ENCODE measurements around the gene TMEM185B. TPM values are rescaled to one million over a fixed set of nuclear protein-coding genes. Genes with fewer than 3 reads are reported as not detected.

Gene TMEM185B
- total RNA-seq, 2 experiments from 2014 or later: 17.7 to 19.0 TPM

DNA sequence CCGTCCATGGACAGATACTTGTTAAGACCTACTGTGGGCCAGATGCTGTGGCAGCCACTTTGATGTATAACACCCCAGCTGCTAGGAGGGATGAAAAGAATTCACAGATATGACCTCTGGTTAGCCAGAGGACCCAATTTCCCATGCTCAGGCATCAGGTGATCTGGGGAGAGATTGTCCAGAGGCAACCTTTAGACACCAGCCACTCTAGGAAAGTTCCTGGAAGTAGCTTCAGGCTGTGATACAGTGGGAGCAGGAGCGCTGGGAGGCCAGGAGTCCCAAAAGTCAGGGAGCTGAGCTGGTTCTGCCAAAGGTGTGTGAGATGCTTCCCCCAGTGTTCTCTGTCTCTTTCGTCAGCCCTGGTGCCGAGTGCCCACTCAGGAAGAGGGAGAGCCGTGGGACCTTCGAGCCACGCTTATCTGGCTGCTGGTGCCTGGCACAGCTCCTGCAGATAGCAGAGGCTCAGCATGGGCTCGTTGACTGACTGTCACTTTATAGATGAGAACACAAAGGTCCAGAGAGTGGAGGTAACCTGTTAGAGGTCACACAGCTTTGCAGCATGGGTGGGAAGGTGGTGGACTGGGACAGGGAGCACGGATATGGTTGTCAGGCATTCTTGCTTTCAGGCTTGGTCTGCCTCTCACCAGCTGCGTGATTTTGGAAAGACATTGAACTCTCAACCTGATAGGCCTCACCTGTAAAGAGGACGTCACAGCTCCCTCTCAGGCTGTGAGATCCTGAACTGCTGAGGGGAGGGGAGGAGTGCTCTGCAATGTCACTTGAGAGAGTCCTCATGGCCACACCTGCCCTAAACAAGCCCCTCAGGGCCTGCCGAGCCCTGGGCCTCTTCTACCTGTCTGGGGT, 21.7 kb upstream of the TMEM185B start:
- CTCF ChIA-PET: no interaction called here
- Histone ChIP-seq H3K4me3 (ENCODE audit: low read length) (no peak overlapping the region), H3K27ac (ENCODE audit: low read depth in 1 of 2, low read length in 2 of 2) (no peak overlapping the region), H3K36me3 (ENCODE audit: insufficient read depth, low read length) (no peaks in the 10 kb centered on the region), H3K4me1 (ENCODE audit: insufficient read depth, low read length) (no peaks in the 10 kb centered on the region), H3K9me3 (ENCODE audit: control insufficient read depth in 1 of 2, insufficient read depth in 1 of 2, low read length in 2 of 2) (peaks cover 0 to 10% of the 10 kb centered on the region in 2 experiments), H3K27me3 (ENCODE audit: control insufficient read depth in 1 of 2, insufficient read depth in 2 of 2, low read length in 2 of 2) (peaks cover 0 to 11% of the 10 kb centered on the region in 2 experiments)
- no peaks in the 10 kb centered on the region for H3K36me3 Mint-ChIP-seq (ENCODE audit: low read depth)
- no peaks in the 10 kb centered on the region for H3K4me1 Mint-ChIP-seq (ENCODE audit: low read depth)
- peaks cover 21% of the 10 kb centered on the region for H3K27me3 Mint-ChIP-seq
- H3K9me3 Mint-ChIP-seq: no peaks in the 10 kb centered on the region
- no peak overlapping the region for H3K27ac Mint-ChIP-seq
- no peak for ATAC-seq (ENCODE audit: poor library complexity)
- POLR2A ChIA-PET: interaction anchor here (0.6 to 1.3 kb wide), 2 partner anchors 9 to 68 kb away, joined by 3 read pairs; no protein-coding TSS in a partner anchor
- H3K4me3 Mint-ChIP-seq: no peak overlapping the region
- TF ChIP-seq, protein P1, sequence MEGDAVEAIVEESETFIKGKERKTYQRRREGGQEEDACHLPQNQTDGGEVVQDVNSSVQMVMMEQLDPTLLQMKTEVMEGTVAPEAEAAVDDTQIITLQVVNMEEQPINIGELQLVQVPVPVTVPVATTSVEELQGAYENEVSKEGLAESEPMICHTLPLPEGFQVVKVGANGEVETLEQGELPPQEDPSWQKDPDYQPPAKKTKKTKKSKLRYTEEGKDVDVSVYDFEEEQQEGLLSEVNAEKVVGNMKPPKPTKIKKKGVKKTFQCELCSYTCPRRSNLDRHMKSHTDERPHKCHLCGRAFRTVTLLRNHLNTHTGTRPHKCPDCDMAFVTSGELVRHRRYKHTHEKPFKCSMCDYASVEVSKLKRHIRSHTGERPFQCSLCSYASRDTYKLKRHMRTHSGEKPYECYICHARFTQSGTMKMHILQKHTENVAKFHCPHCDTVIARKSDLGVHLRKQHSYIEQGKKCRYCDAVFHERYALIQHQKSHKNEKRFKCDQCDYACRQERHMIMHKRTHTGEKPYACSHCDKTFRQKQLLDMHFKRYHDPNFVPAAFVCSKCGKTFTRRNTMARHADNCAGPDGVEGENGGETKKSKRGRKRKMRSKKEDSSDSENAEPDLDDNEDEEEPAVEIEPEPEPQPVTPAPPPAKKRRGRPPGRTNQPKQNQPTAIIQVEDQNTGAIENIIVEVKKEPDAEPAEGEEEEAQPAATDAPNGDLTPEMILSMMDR (IDR thresholded peaks at IDR 0.05): no peak
- intact Hi-C loops (cut with DNase I, micrococcal nuclease): no loop called here
- no peak for DNase-seq

DNA sequence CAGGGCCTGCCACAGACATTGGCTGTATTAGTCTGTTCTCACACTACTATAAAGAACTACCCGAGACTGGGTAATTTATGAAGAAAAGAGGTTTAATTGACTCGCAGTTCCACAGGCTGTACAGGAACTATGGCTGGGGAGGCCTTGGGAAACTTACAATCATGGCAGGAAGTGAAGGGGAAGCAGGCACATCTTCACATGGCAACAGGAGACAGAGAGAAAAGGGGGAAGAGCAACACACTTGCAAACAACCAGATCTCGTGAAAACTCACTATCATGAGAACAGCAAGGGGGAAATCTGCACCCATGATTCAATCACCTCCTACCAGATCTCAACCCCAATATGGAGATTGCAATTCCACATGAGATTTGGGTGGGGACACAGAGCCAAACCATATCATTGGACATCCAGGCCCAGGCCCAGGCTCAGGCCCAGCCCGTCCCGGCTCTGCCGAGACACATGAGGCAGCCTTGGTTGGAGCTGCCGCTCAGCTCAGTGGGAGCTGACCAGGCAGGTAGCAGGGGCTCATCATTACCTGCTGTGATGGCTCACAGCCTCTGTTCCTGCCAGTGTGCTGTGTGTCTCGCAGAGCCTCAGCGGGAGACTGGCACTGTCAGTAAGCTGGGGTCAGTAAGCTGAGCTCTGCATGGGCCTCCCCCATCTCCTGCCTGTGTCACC, 20.8 kb upstream of the TMEM185B start:
- peaks cover 21% of the 10 kb centered on the region for H3K27me3 Mint-ChIP-seq
- TF ChIP-seq, protein P1 (IDR thresholded peaks at IDR 0.05): no peak
- intact Hi-C loops (cut with DNase I, micrococcal nuclease): no loop called here
- H3K4me3 ChIP-seq (ENCODE audit: low read length): no peak overlapping the region
- CTCF ChIA-PET: no interaction called here
- ATAC-seq (ENCODE audit: poor library complexity) (no peak), DNase-seq (no peak)
- H3K4me3 Mint-ChIP-seq: no peak overlapping the region
- no peaks in the 10 kb centered on the region for H3K36me3 ChIP-seq (ENCODE audit: insufficient read depth, low read length)
- POLR2A ChIA-PET: no interaction called here
- no peaks in the 10 kb centered on the region for H3K4me1 ChIP-seq (ENCODE audit: insufficient read depth, low read length)
- no peaks in the 10 kb centered on the region for H3K4me1 Mint-ChIP-seq (ENCODE audit: low read depth)
- H3K36me3 Mint-ChIP-seq (ENCODE audit: low read depth): no peaks in the 10 kb centered on the region
- no peak overlapping the region for H3K27ac ChIP-seq (ENCODE audit: low read depth in 1 of 2, low read length in 2 of 2)
- H3K9me3 Mint-ChIP-seq: no peaks in the 10 kb centered on the region
- H3K27me3 ChIP-seq (ENCODE audit: control insufficient read depth in 1 of 2, insufficient read depth in 2 of 2, low read length in 2 of 2): peaks cover 0 to 13% of the 10 kb centered on the region in 2 experiments
- no peak overlapping the region for H3K27ac Mint-ChIP-seq
- H3K9me3 ChIP-seq (ENCODE audit: control insufficient read depth in 1 of 2, insufficient read depth in 1 of 2, low read length in 2 of 2): peaks cover 0 to 10% of the 10 kb centered on the region in 2 experiments

DNA sequence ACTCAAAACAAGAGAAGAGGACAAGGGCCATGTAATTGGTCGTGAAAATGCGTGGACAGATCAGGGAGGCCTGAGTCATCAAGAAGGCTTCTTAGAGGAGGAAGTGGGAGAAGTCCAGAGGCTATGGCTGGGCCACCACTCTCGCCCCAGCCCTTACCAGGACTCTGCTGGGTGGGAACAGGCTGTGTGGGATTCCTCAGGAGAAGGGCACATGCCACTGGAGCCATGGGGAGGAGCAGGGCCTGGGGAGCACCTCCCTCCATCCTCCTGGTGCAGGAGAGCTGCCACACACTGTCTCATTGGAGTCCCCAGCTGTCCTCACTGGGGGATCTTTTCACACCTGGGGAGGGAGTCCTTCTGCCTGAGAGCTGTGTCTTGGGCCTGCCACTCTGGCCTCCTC, 20.0 kb upstream of the TMEM185B start:
- H3K27ac ChIP-seq (ENCODE audit: low read depth in 1 of 2, low read length in 2 of 2): no peak overlapping the region
- H3K4me1 Mint-ChIP-seq (ENCODE audit: low read depth): no peaks in the 10 kb centered on the region
- no peaks in the 10 kb centered on the region for H3K36me3 ChIP-seq (ENCODE audit: insufficient read depth, low read length)
- no peaks in the 10 kb centered on the region for H3K36me3 Mint-ChIP-seq (ENCODE audit: low read depth)
- TF ChIP-seq, protein P1 (IDR thresholded peaks at IDR 0.05): no peak
- no peak overlapping the region for H3K27ac Mint-ChIP-seq
- ChIA-PET POLR2A (interaction anchor here (0.8 kb wide), 1 partner anchor 9 kb away, joined by 3 read pairs; no protein-coding TSS in a partner anchor), CTCF (no interaction called here)
- no peak overlapping the region for H3K4me3 ChIP-seq (ENCODE audit: low read length)
- peaks cover 17% of the 10 kb centered on the region for H3K27me3 Mint-ChIP-seq
- no peaks in the 10 kb centered on the region for H3K9me3 Mint-ChIP-seq
- H3K27me3 ChIP-seq (ENCODE audit: control insufficient read depth in 1 of 2, insufficient read depth in 2 of 2, low read length in 2 of 2): peaks cover 0 to 13% of the 10 kb centered on the region in 2 experiments
- H3K4me1 ChIP-seq (ENCODE audit: insufficient read depth, low read length): no peaks in the 10 kb centered on the region
- H3K9me3 ChIP-seq (ENCODE audit: control insufficient read depth in 1 of 2, insufficient read depth in 1 of 2, low read length in 2 of 2): peaks cover 0 to 10% of the 10 kb centered on the region in 2 experiments
- H3K4me3 Mint-ChIP-seq: no peak overlapping the region
- intact Hi-C loops (cut with DNase I, micrococcal nuclease): no loop called here
- no peak for DNase-seq
- no peak for ATAC-seq (ENCODE audit: poor library complexity)
